IMR-90 (cell line): ENCODE results near the gene TRPM1. TPM values are rescaled to one million over a fixed set of nuclear protein-coding genes. Genes with fewer than 3 reads are reported as not detected.

Experiments
- ATAC-seq: fragments of 200-7000 bp; cut with Tn5 transposase; 2 replicates; pipeline ENCODE4 v1.9.1; 2020; ENCODE audit warnings: low read depth, mild to moderate bottlenecking, moderate library complexity
- BruUV-seq: library from RNA; stranded (reverse); fragments of 400-500 nt; replicated peaks from 2 replicates; lab custom pipeline; 2021; lab: Mats Ljungman, UMichigan
- CTCF ChIA-PET: fragments of 300-600 bp; formaldehyde crosslinking; extraction: SDS; loops from one replicate; lab custom pipeline; 2021; ENCODE audit warnings: antibody characterized with exemption; lab: Yijun Ruan, JAX
- POLR2A ChIA-PET: fragments of 300-600 bp; sonication (Branson Sonifier 250); formaldehyde crosslinking; loops from one replicate; lab custom pipeline; 2022; ENCODE audit warnings: antibody characterized with exemption; ENCODE audit not compliant: unreplicated experiment; lab: Charles Lee
- DNase-seq: peaks from one replicate; pipeline ENCODE4 v3.0.0; 2013
- H2AFZ ChIP-seq: replicated peaks from 2 replicates; pipeline ENCODE3; 2013; ENCODE audit warnings: low read length, mild to moderate bottlenecking; ENCODE audit not compliant: poor library complexity
- H2AK5ac ChIP-seq: 2 replicates; pipeline ENCODE4 v1.6.1; 2013; ENCODE audit warnings: low read depth, low read length, inconsistent platforms
- H2AK9ac ChIP-seq: replicated peaks from 2 replicates; pipeline ENCODE3; 2013; ENCODE audit warnings: mild to moderate bottlenecking, low read depth, low read length, moderate library complexity; ENCODE audit not compliant: poor library complexity
- H2BK120ac ChIP-seq: 2 replicates; pipeline ENCODE4 v1.6.1; 2013; ENCODE audit warnings: low read depth, low read length, inconsistent platforms
- H2BK15ac ChIP-seq: 3 replicates; pipeline ENCODE4 v1.6.1; 2013; ENCODE audit warnings: low read depth, low read length, inconsistent platforms
- H2BK20ac ChIP-seq: 2 replicates; pipeline ENCODE4 v1.6.1; 2013; ENCODE audit warnings: low read depth, mild to moderate bottlenecking, inconsistent platforms, low read length, moderate library complexity
- H2BK5ac ChIP-seq: 2 replicates; pipeline ENCODE4 v1.6.1; 2013; ENCODE audit warnings: mild to moderate bottlenecking, low read depth, low read length, inconsistent platforms; ENCODE audit not compliant: poor library complexity, severe bottlenecking
- H3K14ac ChIP-seq: replicated peaks from 2 replicates; pipeline ENCODE4 v1.6.1; 2013; ENCODE audit warnings: low read depth, low read length, inconsistent platforms
- H3K18ac ChIP-seq: 2 replicates; pipeline ENCODE4 v1.6.1; 2013; ENCODE audit warnings: low read depth, low read length, control low read depth
- H3K23ac ChIP-seq: 2 replicates; pipeline ENCODE4 v1.6.1; 2013; ENCODE audit warnings: low read depth, low read length, inconsistent platforms
- H3K27ac ChIP-seq: 2 replicates; pipeline ENCODE4 v1.5.1; 2013; ENCODE audit warnings: mild to moderate bottlenecking, control low read depth, low read length; ENCODE audit not compliant: insufficient read depth
- H3K27me3 ChIP-seq: 2 replicates; pipeline ENCODE4 v1.6.1; 2013; ENCODE audit warnings: low read length; ENCODE audit not compliant: control insufficient read depth, insufficient read depth
- H3K36me3 ChIP-seq: 2 replicates; pipeline ENCODE4 v1.6.1; 2013; ENCODE audit warnings: low read length, mixed read lengths; ENCODE audit not compliant: control insufficient read depth, insufficient read depth
- H3K4ac ChIP-seq: 2 replicates; pipeline ENCODE4 v1.6.1; 2013; ENCODE audit warnings: low read depth, low read length, inconsistent platforms
- H3K4me1 ChIP-seq: 2 replicates; pipeline ENCODE4 v1.6.1; 2013; ENCODE audit warnings: low read length, mixed read lengths; ENCODE audit not compliant: control insufficient read depth, insufficient read depth
- H3K4me2 ChIP-seq: 2 replicates; pipeline ENCODE4 v1.6.1; 2013; ENCODE audit warnings: low read depth, mild to moderate bottlenecking, control low read depth, low read length, moderate library complexity
- H3K4me3 ChIP-seq: 2 replicates; pipeline ENCODE4 v1.5.1; 2013; ENCODE audit warnings: low read depth, mild to moderate bottlenecking, control low read depth, low read length, moderate library complexity; ENCODE audit not compliant: insufficient read depth
- H3K56ac ChIP-seq: 2 replicates; pipeline ENCODE4 v1.6.1; 2013; ENCODE audit warnings: low read length, inconsistent platforms; ENCODE audit not compliant: insufficient read depth; ENCODE audit errors: extremely low read depth
- H3K79me1 ChIP-seq, 2 experiments: 2 replicates each; pipeline ENCODE4 v1.6.1; 2013; ENCODE audit warnings: low read length in 2 of 2, inconsistent platforms in 1 of 2, low read depth in 1 of 2
- H3K9ac ChIP-seq: 2 replicates; pipeline ENCODE4 v1.6.1; 2013; ENCODE audit warnings: low read depth, low read length, control low read depth
- H3K9me1 ChIP-seq: 2 replicates; pipeline ENCODE4 v1.6.1; 2013; ENCODE audit warnings: low read length, inconsistent platforms; ENCODE audit not compliant: insufficient read depth
- H3K9me3 ChIP-seq: 2 replicates; pipeline ENCODE4 v1.6.1; 2013; ENCODE audit warnings: low read length; ENCODE audit not compliant: control insufficient read depth, insufficient read depth
- H4K20me1 ChIP-seq: 2 replicates; pipeline ENCODE4 v1.6.1; 2013; ENCODE audit warnings: low read length, inconsistent platforms; ENCODE audit not compliant: insufficient read depth
- H4K5ac ChIP-seq: 2 replicates; pipeline ENCODE4 v1.6.1; 2013; ENCODE audit warnings: mild to moderate bottlenecking, low read depth, low read length, control low read depth
- H4K8ac ChIP-seq, 2 experiments: 2 replicates each; pipeline ENCODE4 v1.6.1; 2013; ENCODE audit warnings: low read depth in 2 of 2, low read length in 2 of 2, control low read depth in 1 of 2, inconsistent platforms in 1 of 2
- H4K91ac ChIP-seq: 2 replicates; pipeline ENCODE4 v1.6.1; 2013; ENCODE audit warnings: low read depth, low read length, inconsistent platforms; ENCODE audit not compliant: insufficient read depth
- BHLHE40 ChIP-seq: fragments of 150-350 bp; IDR thresholded peaks from 2 replicates; pipeline ENCODE4 v1.6.1; 2016; ENCODE audit warnings: mild to moderate bottlenecking, low read depth, low read length
- CEBPB ChIP-seq: IDR thresholded peaks from 2 replicates; pipeline ENCODE4 v1.6.1; 2012; ENCODE audit warnings: low read depth, low read length, improper control_type of control experiment
- CHD1 ChIP-seq: IDR thresholded peaks from 2 replicates; pipeline ENCODE4 v1.6.1; 2012; ENCODE audit warnings: low read depth, low read length, improper control_type of control experiment
- CTCF ChIP-seq: conservative IDR thresholded peaks from 2 replicates; pipeline ENCODE4 v1.5.1; 2012; ENCODE audit warnings: mild to moderate bottlenecking, low read depth, low read length, improper control_type of control experiment
- ELK1 ChIP-seq: fragments of 150-350 bp; IDR thresholded peaks from 2 replicates; pipeline ENCODE4 v1.6.1; 2016; ENCODE audit warnings: low read depth, mild to moderate bottlenecking, low read length, moderate library complexity, borderline replicate concordance
- MAFK ChIP-seq: IDR thresholded peaks from 2 replicates; pipeline ENCODE4 v1.6.1; 2012; ENCODE audit warnings: low read depth, low read length, improper control_type of control experiment
- MAZ ChIP-seq: IDR thresholded peaks from 2 replicates; pipeline ENCODE4 v1.6.1; 2012; ENCODE audit warnings: low read depth, mild to moderate bottlenecking, low read length, improper control_type of control experiment, moderate library complexity, borderline replicate concordance
- RAD21 ChIP-seq: IDR thresholded peaks from 2 replicates; pipeline ENCODE4 v1.6.1; 2012; ENCODE audit warnings: low read length, improper control_type of control experiment
- SMC3 ChIP-seq: fragments of 150-350 bp; IDR thresholded peaks from 2 replicates; pipeline ENCODE4 v1.6.1; 2016; ENCODE audit warnings: low read depth, mild to moderate bottlenecking, antibody characterized with exemption, low read length, moderate library complexity
- WGBS, 2 experiments: methylation state at CpG; one replicate each; pipeline versions ENCODE4 v1.1.5 to v1.1.7; 2013; ENCODE audit warnings: missing lambda C conversion rate in 2 of 2; ENCODE audit not compliant: insufficient read length in 1 of 2; ENCODE audit errors: extremely low coverage in 2 of 2; 5-methylcytosine and 5-hydroxymethylcytosine counted together
- dilution Hi-C: fragments of 300-500 bp; cut with HindIII; formaldehyde crosslinking; loops from one replicate; pipeline ENCODE4 v1.14.3; 2018; ENCODE audit warnings: low sequenced_read_pairs; ENCODE audit not compliant: unreplicated experiment
- in situ Hi-C: fragments of 300-500 bp; cut with MboI; formaldehyde crosslinking; loops from 3 replicates; pipeline ENCODE4 v1.14.3; 2019; ENCODE audit warnings: low sequenced_read_pairs, inconsistent platforms, mixed read lengths
- intact Hi-C: fragments of 100-400 bp; cut with micrococcal nuclease; formaldehyde crosslinking; loops from 2 replicates; pipeline ENCODE4 v1.10.0; 2022
- polyA plus RNA-seq, 3 experiments: library from polyadenylated mRNA; depleted of rRNA; stranded (reverse); fragments of >200 nt; gene quantifications; 2 replicates each; pipeline ENCODE4 v1.2.3, GENCODE V29; 2012; ENCODE audit warnings: low replicate concordance in 1 of 3
- total RNA-seq: library from RNA; depleted of rRNA; stranded (reverse); fragments of >200 nt; gene quantifications from 2 replicates; pipeline ENCODE4 v1.2.3, GENCODE V29; 2012

Gene TRPM1
- total and polyA plus RNA-seq, 2 of the 4 experiments (the other 2 are of a cell fraction): not detected

- in situ Hi-C loops: no loop called here
- no peak overlapping the region for H4K8ac ChIP-seq
- H3K9ac ChIP-seq: no peak overlapping the region
- no peak overlapping the region for H3K4me3 ChIP-seq
- 0 out of 2 replicates have a peak, but pooled peaks cover 3% of the 10 kb centered on the region for H3K9me3 ChIP-seq
- H3K4me2 ChIP-seq: no peak overlapping the region
- H2BK20ac ChIP-seq: no peak overlapping the region
- no peak overlapping the region for H4K91ac ChIP-seq
- H3K9me1 ChIP-seq: no peaks in the 10 kb centered on the region
- H4K5ac ChIP-seq: no peak overlapping the region
- no peak overlapping the region for H3K4ac ChIP-seq
- CTCF ChIA-PET: no interaction called here
- H3K36me3 ChIP-seq: no peaks in the 10 kb centered on the region
- no peak overlapping the region for H3K56ac ChIP-seq
- no TSS peak for BruUV-seq
- H3K79me1 ChIP-seq: no peaks in the 10 kb centered on the region
- H3K27ac ChIP-seq: no peak overlapping the region
- H2BK5ac ChIP-seq: no peak overlapping the region
- no peaks in the 10 kb centered on the region for H4K20me1 ChIP-seq
- H3K4me1 ChIP-seq: no peaks in the 10 kb centered on the region
- dilution Hi-C loops: no loop called here
- TF ChIP-seq MAZ (no peak), SMC3 (no peak), BHLHE40 (no peak), CTCF (no peak), MAFK (no peak), CHD1 (no peak), ELK1 (no peak), CEBPB (no peak), RAD21 (no peak)
- H3K23ac ChIP-seq: no peak overlapping the region
- ATAC-seq: no peak
- H2AK5ac ChIP-seq: no peak overlapping the region
- no peak for DNase-seq
- no peak overlapping the region for H3K14ac ChIP-seq
- H2BK15ac ChIP-seq: no peak overlapping the region
- H2AK9ac ChIP-seq: no peak overlapping the region
- H3K27me3 ChIP-seq: peaks cover 2% of the 10 kb centered on the region
- H2AFZ ChIP-seq: no peak overlapping the region
- H3K18ac ChIP-seq: no peak overlapping the region
- intact Hi-C loops: no loop called here
- POLR2A ChIA-PET: no interaction called here
- no peak overlapping the region for H2BK120ac ChIP-seq
- no CpG with 5 or more reads among the region's 6 CpGs for WGBS, 2 experiments
Observed at GRCh38 chr15:31116423-31117030, 15.0 kb upstream of the TRPM1 start.
